ENCODE data around the gene HIPK2.
"Not testable (repeated sequence)": the region's sequence is repeated elsewhere in the genome, so short reads cannot be mapped to it uniquely, and the experiment has no call there.

HIPK2 gene

DNA sequence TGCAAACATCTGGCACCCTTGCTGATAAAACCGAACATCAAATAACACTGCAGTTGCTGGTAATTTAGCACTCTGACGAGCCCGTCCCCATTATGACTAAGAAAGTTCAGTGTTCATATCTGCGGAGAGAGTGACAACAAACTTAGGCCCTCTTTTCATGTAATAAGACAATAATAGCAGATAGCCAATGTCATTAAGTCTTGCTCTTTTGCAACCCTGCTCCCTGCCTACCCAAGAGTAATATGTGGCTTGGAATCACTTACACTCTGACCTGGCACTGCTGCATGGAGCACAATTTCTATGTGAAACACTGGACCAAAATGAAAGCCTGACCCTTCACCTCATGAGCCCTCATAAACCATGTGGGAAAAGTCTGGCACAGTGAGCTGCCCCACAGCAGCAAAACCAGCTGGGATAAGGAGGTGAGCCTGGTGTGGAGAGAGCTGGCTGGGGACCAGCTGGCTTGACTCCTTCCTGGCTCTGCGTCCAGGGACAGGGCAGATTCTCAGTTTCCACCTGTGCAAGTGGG is 86.5 kb downstream of the HIPK2 start:
- no peak for DNase-seq

DNA sequence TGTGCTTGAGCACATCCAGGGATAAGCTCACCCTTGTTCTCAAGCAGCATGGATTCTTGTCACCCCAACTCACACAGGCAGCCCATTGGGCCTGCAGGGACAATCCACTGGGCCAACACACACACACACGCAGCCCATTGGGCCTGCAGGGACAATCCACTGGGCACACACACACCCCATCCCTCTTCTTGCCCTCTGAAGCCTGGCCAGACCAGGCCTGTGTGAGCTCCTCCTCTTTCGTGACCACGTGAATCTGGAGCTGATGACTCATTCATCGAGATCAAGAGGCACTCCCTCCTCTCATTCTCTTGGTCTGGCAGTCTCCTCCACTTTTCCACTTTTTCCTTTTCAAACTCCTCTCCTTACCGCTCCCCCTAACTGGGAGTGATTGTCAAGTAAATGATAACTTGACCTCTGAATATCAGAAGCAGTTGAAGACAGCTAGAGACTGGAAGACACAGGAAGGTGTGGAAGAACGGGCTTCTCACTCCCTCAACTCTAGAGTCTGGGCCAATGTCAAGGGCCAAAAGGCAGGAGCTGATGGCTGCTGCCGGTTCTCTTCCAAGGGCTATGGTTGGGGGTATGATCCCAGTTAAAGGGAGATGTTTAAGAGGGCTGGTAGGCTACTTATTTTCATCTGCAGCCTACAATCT is 89.7 kb downstream of the HIPK2 start:
- no peak for DNase-seq

DNA sequence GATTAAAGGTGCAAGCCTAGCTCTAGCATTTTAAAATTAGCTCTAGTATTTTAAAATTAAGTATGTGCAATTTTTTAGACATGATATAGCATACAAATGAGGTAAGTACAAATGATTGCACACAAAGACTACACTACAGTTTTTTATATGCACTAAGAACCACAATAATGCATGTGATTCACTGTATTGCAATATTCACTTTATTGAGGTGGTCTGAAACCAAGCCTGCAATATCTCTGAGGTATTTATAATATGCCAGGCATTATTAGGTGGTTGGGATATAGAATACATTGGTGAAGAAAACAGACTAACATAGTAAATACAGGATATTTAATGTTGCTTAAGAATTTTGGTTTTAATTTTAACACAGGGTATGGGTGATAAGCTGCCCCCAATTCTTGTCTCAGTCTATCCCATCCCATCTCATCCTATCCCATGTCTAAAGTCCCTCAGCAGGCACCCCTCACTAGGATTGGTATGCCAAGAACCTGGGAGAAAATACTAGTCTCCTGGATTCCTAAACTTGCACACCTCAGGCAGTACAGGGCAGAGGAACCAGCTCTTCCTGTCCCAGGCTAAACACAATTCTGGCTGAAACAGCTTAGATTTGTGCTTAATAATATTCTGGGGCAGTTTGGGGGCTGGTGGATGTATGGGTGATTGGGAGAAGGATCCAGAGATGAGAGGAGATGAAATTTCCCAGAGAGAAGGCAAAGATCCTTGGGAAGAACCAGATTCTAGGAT is 90.4 kb downstream of the HIPK2 start:
- DNase-seq = no peak

DNA sequence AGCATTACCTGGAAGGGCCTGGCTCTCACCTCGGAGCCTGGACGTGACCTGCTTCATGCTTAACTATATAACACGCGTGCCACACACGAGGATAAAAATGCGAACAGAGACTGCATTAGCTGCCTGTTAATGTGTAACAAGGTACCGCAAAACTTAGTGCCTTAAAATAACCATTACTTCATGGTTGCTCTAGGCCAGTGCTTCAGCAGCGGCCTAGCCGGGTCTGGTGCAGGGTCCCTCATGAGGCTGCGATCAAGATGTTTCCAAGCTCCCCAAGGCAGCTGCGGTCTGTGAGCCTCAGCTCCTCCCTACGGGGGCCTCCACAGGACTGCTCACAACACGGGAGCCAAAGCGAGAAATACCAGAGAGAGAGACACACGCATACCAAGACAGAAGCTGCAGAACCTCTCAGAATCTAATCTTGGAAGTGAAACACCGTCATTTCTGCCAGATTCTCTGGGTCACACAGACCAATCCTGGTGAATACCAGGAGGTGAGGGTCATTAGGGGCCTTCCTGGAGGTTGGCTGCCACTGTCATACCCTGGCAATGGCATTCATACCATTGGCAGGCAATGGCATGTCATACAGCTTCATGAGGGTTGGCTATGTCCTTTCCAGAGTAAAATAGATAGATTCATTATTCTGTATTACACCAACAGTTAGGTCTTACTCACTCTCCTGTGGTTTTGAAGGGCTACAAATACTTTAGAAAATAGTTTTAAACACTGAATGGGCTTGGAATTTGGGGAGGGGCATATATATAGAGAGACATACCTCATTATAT is 94.5 kb downstream of the HIPK2 start:
- DNase-seq = no peak

DNA sequence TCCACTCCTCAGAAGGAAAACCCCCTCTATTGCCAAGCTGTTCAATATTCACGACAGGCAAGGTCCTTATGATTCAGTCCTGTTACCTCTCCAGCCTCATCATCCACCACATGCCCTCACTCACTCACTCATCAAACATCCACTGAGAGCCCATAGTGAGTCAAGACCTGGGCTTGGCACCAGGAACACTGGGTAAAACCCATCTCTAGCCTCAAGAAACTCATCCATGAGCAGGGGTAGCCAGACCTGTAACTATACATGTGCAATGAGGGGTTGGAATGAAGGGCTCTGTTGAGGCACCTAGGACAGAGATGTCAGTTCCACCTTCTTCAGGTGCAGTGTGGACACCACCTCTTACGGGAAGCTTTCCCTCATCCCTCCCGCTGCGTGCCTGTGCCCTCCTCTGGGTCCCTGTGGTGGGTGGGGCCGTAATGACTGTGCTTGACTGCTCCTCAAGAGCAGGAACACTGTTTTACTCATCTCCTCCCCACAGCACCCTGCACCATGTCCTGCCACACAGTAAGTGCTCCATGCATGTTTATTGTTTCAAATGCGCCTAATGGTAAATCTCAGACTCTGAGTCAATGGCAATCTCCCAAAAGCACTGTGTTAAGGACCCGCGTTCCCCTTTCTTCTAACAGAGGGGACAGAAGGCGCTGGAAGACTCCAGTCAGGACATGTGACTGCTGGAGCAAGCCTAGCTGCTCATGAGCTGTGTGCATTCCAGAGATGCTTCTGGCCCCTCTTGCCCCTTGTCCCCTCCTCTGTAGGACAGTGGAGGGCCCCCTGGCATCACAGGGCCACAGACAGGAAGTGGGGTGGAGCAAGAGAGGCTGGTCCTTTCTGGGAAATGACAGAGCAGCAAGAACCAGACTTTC is 95.4 kb downstream of the HIPK2 start:
- no peak for DNase-seq

DNA sequence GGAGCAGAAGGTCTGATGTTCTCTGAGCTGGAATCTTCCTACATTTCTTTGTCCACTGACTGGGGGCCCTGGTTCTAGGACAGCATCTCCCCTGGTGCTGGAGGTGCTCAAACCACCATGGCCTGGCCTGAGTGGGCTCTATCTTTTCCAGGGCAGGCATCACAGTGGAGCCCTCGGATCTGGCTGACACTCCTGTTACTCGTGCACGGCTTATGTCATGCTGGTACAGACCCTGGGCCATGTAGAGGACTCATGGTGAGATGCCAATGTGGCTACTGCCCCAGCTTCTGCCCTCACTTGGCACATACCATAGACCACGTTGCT is 96.0 kb downstream of the HIPK2 start:
- no peak for DNase-seq

DNA sequence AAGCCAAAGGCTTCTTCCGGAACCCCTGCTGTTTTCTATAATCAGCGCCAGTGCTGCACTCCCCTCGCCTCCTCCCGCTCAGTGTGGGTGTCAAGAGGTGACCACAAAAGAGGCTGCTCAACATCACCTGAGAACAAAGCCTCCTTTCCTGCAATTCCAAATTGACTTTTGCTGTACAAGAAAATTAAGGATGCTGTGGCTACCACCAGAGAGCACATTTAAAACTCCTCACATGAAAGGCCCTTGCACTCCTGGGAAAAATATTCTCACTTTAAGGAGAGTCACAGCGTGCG is 96.4 kb downstream of the HIPK2 start:
- no peak for DNase-seq

DNA sequence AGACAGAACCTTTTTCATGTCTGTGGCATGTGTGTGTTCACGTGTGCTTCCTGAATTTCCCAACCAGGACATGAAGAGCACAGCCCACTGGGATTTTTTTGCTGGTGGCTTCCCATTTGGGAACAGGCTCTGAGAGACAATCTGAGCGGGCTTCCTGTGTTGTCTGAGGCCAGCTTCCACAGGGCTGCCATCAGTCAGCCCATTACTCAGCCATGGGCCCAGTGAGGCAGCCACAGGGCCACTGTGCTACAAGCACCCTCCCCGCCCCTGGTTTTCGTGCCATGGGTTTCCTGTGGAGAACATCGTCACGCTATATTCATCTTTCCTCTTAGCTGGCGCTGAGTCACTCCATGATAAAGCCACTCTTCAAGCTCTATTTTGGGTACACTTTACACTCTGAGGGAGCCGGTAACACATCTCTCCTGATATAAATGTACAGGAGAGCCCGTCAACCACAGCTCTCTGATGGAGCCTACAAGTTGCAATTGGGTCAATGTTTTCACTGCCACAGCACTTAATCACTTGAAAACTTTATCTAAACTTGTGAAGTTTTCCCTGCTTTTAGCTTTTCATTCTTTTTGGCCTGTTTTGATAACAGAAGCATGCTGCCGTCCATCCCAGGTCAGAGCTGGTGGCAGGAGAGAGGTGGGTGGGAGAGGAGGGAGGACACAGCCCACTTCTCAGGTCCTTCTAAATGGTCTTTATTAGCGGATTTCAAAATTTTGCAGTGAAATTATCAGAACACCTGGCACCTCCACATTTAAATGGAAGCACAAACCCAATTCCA is 96.9 kb downstream of the HIPK2 start:
- no peak for DNase-seq

DNA sequence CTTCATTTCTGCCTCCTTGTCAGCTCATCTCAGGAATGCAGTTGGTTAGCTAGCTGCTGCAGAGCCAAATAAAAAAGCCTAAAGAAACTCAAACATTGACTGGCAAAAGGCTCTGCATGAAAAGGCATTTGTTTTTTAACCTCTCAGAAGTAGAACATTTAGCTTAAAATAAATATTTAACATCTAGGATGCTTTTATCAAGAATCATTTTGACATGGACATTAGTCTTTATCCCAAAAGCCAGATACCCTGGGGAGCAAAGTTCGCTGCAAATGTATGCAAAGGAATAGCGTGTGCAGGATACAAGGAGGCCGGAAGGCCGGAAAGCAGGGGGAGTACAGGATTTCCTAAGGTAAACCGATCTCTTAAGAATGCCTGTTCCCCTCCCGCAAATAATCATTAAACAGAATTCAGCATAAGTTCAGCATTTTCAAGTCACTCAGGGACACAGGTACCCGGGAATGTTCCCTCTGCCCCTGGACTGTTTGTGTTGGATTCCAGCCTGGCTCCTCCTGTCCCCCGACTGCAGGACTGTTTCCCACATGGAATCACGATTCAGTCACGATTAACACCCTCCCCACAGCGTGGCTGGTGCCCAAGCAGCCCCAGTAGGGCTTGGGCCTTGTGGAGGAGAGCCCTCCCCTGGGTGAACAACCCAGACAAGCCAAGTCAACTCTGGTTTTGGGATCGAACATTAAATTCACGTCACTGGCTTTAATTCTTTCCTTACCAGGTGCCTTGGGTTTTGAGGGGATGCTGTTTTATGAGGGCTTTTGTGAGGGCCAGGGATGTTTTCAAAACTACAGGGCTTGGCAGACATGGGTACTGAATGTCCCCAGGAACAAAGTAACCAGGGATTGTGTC is 97.8 kb downstream of the HIPK2 start:
- DNase-seq = no peak

DNA sequence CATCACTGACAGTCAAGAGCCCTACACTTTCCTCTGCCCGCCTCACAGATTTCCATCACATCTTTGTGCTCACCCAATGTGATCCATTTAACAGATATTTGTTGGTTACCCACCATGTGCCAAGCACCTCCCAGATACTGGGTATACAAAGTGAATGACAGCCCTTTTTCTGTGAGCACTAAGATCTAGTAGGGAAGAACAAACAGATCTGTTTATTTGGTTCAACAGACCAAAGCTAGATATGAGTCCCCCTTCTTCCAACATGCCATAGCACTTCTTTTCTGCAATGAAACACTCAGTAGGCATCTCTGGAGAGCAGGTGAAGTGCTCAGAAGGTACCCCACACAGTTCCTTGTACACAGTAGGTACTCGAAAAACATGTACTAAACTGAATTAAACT is 101.4 kb downstream of the HIPK2 start:
- no peak for DNase-seq

DNA sequence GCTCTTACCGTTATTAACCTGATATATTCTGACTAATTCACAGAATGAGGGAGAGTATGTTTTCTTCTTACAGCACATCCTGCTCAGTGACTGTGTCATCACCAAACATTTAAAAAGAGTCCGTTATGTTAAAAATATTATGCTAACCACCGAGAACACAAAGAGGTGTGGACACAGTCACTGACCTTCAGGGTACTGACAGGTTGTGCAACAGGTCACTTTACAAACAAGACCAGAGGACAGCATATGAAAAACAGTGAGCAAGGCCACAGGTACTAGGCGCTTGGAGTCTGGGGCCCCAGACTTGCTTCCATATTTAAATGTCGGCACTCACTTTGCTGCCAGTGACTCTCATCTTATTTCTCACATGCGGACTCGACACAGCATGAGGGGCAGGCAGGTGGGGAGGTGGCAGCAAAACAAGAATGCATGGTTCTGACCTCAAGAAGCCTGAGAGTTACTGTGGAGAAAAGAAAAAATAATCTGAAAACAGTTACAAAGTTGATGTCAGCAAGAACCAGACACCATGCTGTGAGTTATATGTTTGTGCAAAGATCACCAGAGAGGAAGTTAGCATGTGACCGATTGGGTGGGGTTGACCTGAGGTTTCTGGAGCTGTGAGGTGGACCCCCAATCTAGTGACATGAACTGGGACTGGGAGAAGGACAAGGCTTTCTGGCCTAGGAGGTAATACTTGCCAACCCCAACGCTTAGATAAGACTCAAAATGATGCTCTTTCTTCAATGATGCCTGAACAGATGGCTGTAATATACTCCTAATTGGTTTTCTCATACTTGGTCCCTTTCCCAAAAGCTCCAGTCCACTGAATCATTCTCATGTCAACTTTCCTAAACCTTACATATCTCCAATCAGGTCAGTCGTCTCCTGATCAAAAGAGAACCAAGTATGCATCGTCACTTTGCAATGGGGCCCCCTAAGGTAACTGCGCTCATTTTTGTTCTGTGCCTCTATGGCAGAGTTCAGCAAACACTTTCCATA is 102.4 kb downstream of the HIPK2 start:
- DNase-seq = no peak

DNA sequence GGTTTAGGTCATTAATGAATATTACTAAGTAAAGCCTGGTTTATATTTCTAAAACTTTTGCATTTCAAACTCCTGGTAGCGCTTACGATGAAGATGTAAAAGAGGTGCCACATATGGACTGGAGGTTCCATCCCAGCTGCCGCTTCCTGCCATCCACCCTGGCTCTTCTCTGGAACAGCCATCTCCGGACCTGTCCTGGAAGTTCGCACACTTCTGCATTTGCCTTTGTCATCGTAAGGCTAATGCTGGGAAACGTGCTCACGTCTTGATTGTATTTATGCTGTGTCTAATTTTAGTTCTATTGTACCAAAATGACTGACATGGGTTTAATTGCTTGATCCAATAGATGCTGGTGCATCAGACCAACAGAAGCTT is 103.1 kb downstream of the HIPK2 start:
- DNase-seq = no peak

DNA sequence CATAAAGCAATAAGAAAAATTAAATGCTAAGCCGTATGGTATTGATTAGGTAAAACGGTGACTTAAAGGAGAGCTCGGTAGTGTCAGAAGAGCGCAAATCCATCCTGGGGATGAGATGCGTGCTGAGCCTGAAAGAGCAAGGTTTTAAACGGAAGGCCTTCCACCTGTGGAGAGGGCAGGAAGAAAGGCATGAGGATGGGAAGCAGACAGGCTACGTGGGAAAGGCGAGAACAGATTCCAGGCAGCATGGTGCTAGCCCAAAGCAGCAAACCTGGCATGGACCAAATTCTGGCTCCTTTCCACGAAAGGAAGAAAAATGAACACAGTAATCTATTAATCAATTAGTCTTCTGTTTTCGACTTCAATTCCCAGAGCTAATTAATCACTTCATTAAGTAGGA is 103.5 kb downstream of the HIPK2 start:
- DNase-seq = no peak

DNA sequence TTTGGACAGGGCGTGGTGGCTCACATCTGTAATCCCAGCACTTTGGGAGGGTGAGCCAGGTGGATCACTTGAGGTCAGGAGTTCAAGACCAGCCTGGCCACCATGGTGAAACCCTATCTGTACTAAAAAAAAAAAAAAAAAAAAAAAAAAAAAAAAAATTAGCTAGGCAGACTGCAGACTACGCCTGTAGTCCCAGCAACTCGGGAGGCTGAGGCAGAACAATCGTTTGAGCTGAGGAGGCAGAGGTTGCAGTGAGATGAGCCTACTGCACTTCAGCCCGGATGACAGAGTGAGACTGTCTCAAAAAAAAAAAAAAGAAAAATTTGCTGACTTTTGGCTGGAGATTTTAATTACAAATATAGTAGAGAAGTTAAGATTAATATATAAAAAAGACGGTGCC is 104.0 kb downstream of the HIPK2 start:
- no peak for DNase-seq

DNA sequence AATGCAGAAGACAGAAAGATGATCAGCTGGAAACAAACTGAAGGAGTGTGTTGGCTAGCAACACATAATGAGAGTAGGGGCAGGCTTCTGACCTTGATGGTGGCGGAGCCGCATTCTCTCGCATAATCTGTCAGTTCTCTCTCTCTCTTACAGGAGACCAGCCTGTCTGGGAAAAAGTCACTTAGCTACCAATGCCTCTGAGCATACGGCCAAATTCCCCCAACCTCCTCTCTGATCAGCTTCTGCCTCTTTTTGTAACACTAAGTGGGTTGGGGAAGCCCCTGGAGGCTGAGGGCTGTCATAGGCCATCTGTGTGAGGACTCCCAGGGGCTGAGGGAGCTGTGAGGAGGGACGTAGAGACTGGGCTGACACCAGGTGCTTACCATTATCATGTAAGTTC is 104.6 kb downstream of the HIPK2 start:
- no peak for DNase-seq

DNA sequence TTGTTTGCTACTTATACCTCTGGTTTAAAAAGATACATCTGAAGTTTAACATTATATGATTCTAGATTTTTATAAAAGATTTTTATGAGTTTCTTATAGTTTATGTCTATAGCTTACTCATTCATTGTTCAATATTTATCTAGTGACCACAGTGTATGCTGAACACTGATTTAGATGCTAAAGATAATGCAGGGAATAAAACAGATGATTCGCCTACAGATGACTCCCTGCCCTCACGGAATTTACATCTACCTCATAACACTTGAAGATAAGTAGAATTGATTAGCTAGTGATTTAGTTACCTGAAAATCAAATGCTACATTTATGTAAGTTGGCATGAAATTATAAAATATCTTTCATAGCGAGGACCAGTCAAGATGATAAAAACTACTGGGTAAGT is 105.8 kb downstream of the HIPK2 start:
- no peak for DNase-seq

DNA sequence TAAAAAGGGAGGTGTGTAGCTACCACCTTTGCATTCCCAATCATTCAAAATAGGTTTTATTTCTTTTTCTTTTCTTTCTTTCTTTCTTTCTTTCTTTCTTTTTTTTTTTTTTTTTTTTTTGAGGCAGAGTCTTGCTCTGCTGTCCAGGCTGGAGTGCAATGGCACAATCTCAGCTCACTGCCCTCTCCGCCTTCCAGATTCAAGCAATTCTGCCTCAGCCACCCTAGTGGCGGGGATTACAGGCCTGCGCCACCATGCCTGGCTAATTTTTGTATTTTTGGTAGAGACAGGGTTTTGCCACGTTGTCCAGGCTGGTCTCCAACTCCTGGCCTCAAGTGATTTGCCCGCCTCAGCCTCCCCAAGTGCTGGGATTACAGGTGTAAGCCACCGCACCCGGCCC is 107.1 kb downstream of the HIPK2 start:
- not testable (repeated sequence) for DNase-seq

DNA sequence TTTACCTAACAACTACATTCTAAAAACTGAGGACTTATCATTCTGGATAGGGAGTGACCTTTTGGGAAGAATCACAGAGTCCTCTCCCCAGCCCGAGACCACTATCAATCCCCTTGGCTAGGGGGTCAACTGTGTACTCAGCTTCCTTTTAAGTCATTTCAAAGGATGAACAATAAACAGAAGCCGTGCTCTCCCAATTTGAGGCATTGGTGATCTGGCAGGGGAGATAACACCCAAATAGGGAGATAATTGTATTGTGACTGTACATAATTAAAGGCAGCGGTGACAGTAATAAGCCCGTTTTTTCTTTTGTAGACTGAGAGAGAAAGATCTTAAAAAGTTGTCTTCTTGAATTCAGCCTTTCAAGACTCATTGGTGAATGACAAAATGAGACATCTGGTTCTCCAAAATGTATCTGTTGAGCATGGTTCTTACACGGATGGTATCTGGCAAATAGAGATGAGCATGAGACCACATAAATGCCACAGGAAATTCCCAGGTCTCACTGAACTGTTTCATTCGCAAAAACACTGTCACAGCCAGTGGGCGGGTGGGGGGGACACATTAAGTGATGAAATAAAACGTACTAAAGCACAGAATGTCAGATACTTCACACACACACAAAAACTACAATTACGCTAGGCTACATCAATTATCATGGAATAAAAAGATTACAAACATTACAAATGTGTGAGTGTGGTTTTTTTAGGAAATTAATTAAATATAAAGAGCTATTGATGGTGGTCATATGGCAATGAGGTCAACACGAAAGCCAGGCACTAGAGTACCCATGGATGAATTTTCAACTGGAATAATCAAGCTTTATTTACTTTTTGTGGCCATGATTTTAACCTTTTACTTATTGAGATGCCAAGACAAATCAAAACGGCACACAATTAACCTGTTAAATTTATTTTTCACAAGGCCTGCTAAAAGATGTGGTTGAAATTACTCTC is 108.4 kb downstream of the HIPK2 start:
- no peak for DNase-seq

DNA sequence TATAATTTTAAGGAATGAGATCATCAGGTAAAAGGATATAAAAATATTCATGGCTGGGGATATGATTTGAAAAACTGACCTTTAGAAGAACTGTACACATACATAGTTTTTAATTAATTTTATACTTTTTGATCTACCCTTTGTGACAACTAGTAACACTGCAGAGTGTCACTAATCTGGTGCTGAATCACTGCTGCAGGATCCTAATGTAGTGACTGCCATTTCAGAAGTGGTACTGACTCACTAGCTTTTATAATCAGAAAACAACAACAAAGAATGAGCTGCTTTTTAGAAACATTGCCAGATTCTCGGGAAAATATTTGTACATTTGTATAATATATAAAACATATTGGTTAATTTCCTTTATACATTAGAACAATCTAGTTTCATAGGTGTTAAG is 110.4 kb downstream of the HIPK2 start:
- DNase-seq = no peak
